SK-N-SH treated with all-trans-retinoic acid at 6 μM for 48 hours (cell line): ENCODE measurements around the gene OR2AE1.
"Not testable (repeated sequence)": the region's sequence is repeated elsewhere in the genome, so short reads cannot be mapped to it uniquely, and the experiment has no call there.

Source experiments
- ATAC-seq: fragments of 200-7000 bp; cut with Tn5 transposase; 3 replicates; pipeline ENCODE4 v1.9.1; 2020; ENCODE audit warnings: mild to moderate bottlenecking, moderate library complexity
- ARNTL ChIP-seq: fragments of 450-650 bp; formaldehyde crosslinking; IDR thresholded peaks from 2 replicates; pipeline ENCODE4 v1.5.0; 2020; ENCODE audit warnings: low read depth, mild to moderate bottlenecking, moderate library complexity, borderline replicate concordance
- BACH2 ChIP-seq: fragments of 250-450 bp; sonication (Bioruptor Pico); IDR thresholded peaks from 2 replicates; pipeline ENCODE4 v1.9.0; 2021; ENCODE audit warnings: mild to moderate bottlenecking, borderline replicate concordance
- CSDC2 ChIP-seq: fragments of 250-450 bp; sonication (Bioruptor Pico); IDR thresholded peaks from 2 replicates; pipeline ENCODE4 v1.5.0; 2020; ENCODE audit warnings: mild to moderate bottlenecking, moderate library complexity
- ESRRG ChIP-seq: fragments of 250-450 bp; sonication (Bioruptor Pico); IDR thresholded peaks from 2 replicates; pipeline ENCODE4 v1.6.1; 2021; ENCODE audit warnings: mild to moderate bottlenecking
- GLIS3 ChIP-seq: fragments of 250-450 bp; sonication (Bioruptor Pico); IDR thresholded peaks from 2 replicates; pipeline ENCODE4 v1.5.0; 2020; ENCODE audit warnings: mild to moderate bottlenecking, moderate library complexity
- ISL1 ChIP-seq: fragments of 250-450 bp; sonication (Bioruptor Pico); IDR thresholded peaks from 2 replicates; pipeline ENCODE4 v2.1.2; 2022; ENCODE audit warnings: mild to moderate bottlenecking, moderate library complexity
- OSR1 ChIP-seq: fragments of 250-450 bp; sonication (Bioruptor Pico); IDR thresholded peaks from 2 replicates; pipeline ENCODE4 v1.8.0; 2022; ENCODE audit warnings: moderate library complexity, mild to moderate bottlenecking, inconsistent platforms
- PATZ1 ChIP-seq: fragments of 250-450 bp; sonication (Bioruptor Pico); IDR thresholded peaks from 2 replicates; pipeline ENCODE4 v1.8.0; 2020; ENCODE audit warnings: mild to moderate bottlenecking, moderate library complexity, borderline replicate concordance
- PPARA ChIP-seq: fragments of 250-450 bp; sonication (Bioruptor Pico); IDR thresholded peaks from 2 replicates; pipeline ENCODE4 v1.5.0; 2020; ENCODE audit warnings: mild to moderate bottlenecking, borderline replicate concordance
- SNAI2 ChIP-seq: fragments of 250-450 bp; sonication (Bioruptor Pico); IDR thresholded peaks from 2 replicates; pipeline ENCODE4 v1.5.0; 2020; ENCODE audit warnings: mild to moderate bottlenecking, moderate library complexity
- TCF4 ChIP-seq: fragments of 250-450 bp; sonication (Bioruptor Pico); IDR thresholded peaks from 2 replicates; pipeline ENCODE4 v1.8.0; 2021; ENCODE audit warnings: mild to moderate bottlenecking, moderate library complexity, borderline replicate concordance
- TSHZ2 ChIP-seq: fragments of 250-450 bp; sonication (Bioruptor Pico); IDR thresholded peaks from 2 replicates; pipeline ENCODE4 v1.5.0; 2020; ENCODE audit warnings: mild to moderate bottlenecking, moderate library complexity
- ZC3H10 ChIP-seq: fragments of 250-450 bp; sonication (Bioruptor Pico); IDR thresholded peaks from 2 replicates; pipeline ENCODE4 v1.5.1; 2021; ENCODE audit warnings: mild to moderate bottlenecking, moderate library complexity
- ZFP3 ChIP-seq: fragments of 250-450 bp; sonication (Bioruptor Pico); IDR thresholded peaks from 2 replicates; pipeline ENCODE4 v1.5.0; 2020; ENCODE audit warnings: mild to moderate bottlenecking, moderate library complexity
- ZFP30 ChIP-seq: fragments of 450-650 bp; formaldehyde crosslinking; IDR thresholded peaks from 2 replicates; pipeline ENCODE4 v1.5.0; 2022; ENCODE audit warnings: mild to moderate bottlenecking, moderate library complexity
- ZNF565 ChIP-seq: fragments of 450-650 bp; formaldehyde crosslinking; conservative IDR thresholded peaks from 2 replicates; pipeline ENCODE4 v1.5.0; 2020; ENCODE audit warnings: low read depth, mild to moderate bottlenecking, moderate library complexity
- ZNF70 ChIP-seq: fragments of 450-650 bp; formaldehyde crosslinking; IDR thresholded peaks from 2 replicates; pipeline ENCODE4 v1.5.0; 2020; ENCODE audit warnings: mild to moderate bottlenecking, moderate library complexity
- ZNF8 ChIP-seq: fragments of 450-650 bp; formaldehyde crosslinking; IDR thresholded peaks from 2 replicates; pipeline ENCODE4 v1.5.0; 2020; ENCODE audit warnings: mild to moderate bottlenecking, moderate library complexity
- TF ChIP-seq, protein P1 (sequence below): fragments of 250-450 bp; sonication (Bioruptor Pico); IDR thresholded peaks from 2 replicates; pipeline ENCODE4 v1.5.1; 2021; ENCODE audit warnings: mild to moderate bottlenecking, moderate library complexity

OR2AE1 gene

GRCh38 chr7:99881370-99881769 is 4.5 kb upstream of the OR2AE1 start:
- TF ChIP-seq ISL1, result no peak
- TF ChIP-seq SNAI2 (CRISPR knock-in tag), result no peak
- TF ChIP-seq ZNF8 (CRISPR knock-in tag), result no peak
- TF ChIP-seq PATZ1 (CRISPR knock-in tag), result no peak
- TF ChIP-seq, protein P1, sequence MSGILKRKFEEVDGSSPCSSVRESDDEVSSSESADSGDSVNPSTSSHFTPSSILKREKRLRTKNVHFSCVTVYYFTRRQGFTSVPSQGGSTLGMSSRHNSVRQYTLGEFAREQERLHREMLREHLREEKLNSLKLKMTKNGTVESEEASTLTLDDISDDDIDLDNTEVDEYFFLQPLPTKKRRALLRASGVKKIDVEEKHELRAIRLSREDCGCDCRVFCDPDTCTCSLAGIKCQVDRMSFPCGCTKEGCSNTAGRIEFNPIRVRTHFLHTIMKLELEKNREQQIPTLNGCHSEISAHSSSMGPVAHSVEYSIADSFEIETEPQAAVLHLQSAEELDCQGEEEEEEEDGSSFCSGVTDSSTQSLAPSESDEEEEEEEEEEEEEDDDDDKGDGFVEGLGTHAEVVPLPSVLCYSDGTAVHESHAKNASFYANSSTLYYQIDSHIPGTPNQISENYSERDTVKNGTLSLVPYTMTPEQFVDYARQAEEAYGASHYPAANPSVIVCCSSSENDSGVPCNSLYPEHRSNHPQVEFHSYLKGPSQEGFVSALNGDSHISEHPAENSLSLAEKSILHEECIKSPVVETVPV (CRISPR knock-in tag), result no peak
- TF ChIP-seq ZFP30 (CRISPR knock-in tag), result no peak
- no peak for TF ChIP-seq OSR1
- TF ChIP-seq ZNF565 (CRISPR knock-in tag), result no peak

GRCh38 chr7:99876491-99876890 is 342 bp downstream of the OR2AE1 start:
- no peak for ATAC-seq
- TF ChIP-seq CSDC2 (CRISPR knock-in tag) (no peak), ZNF565 (CRISPR knock-in tag) (no peak), TCF4 (CRISPR knock-in tag) (no peak), GLIS3 (no peak), SNAI2 (CRISPR knock-in tag) (no peak)
- TF ChIP-seq, all 23 proteins: peak for 0

More at GRCh38 chr7:99881370-99881769, 4.5 kb upstream of the OR2AE1 start:
- ATAC-seq, result no peak

GRCh38 chr7:99868246-99868645 is 8.6 kb downstream of the OR2AE1 start:
- no peak for ATAC-seq
- TF ChIP-seq CSDC2 (CRISPR knock-in tag) (no peak), ARNTL (CRISPR knock-in tag) (no peak), PATZ1 (CRISPR knock-in tag) (no peak), GLIS3 (no peak), ZNF8 (CRISPR knock-in tag) (no peak)
- TF ChIP-seq, protein P1 (CRISPR knock-in tag), result no peak
- TF ChIP-seq, all 23 proteins: peak for 0

- not testable (repeated sequence) for ATAC-seq
- peak; percentile 28; the same call in 1 of the 2 replicates for TF ChIP-seq ZNF8 (CRISPR knock-in tag)
These were observed 9.4 kb downstream of the OR2AE1 start for GRCh38 chr7:99867477-99867876.

GRCh38 chr7:99863847-99864440 is 12.9 kb downstream of the OR2AE1 start:
- TF ChIP-seq ESRRG (CRISPR knock-in tag) (no peak), OSR1 (no peak), BACH2 (CRISPR knock-in tag) (no peak), TSHZ2 (CRISPR knock-in tag) (no peak), ZNF565 (CRISPR knock-in tag) (no peak), ZFP3 (no peak), ISL1 (no peak), ZC3H10 (no peak), ZNF70 (no peak), ZNF8 (CRISPR knock-in tag) (no peak), PPARA (no peak), GLIS3 (no peak), SNAI2 (CRISPR knock-in tag) (no peak), ZFP30 (CRISPR knock-in tag) (no peak)
- ATAC-seq, result no peak
